ENCODE data around the gene SLC18A3.

Gene SLC18A3

DNA sequence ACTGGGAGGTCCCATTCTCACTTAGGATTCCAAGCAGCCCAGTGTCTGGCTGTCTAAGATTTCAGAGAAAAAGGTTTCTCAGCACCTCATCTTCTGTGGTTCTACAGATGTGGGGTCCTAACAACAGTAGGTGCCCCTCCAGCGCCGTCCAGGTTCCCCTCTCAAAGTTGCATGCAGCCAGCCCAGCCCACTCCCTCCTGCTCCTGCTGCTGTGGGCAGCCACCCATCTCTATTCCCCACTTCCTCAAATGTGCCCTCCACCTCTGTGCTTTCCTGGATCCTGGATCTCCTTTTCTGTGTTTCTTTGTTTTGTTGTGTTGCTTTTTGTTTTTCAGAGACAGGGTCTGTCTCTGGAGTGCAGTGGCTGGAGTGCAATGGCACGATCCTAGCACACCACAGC, 13.3 kb upstream of the SLC18A3 start:
- DNase-seq = no peak

DNA sequence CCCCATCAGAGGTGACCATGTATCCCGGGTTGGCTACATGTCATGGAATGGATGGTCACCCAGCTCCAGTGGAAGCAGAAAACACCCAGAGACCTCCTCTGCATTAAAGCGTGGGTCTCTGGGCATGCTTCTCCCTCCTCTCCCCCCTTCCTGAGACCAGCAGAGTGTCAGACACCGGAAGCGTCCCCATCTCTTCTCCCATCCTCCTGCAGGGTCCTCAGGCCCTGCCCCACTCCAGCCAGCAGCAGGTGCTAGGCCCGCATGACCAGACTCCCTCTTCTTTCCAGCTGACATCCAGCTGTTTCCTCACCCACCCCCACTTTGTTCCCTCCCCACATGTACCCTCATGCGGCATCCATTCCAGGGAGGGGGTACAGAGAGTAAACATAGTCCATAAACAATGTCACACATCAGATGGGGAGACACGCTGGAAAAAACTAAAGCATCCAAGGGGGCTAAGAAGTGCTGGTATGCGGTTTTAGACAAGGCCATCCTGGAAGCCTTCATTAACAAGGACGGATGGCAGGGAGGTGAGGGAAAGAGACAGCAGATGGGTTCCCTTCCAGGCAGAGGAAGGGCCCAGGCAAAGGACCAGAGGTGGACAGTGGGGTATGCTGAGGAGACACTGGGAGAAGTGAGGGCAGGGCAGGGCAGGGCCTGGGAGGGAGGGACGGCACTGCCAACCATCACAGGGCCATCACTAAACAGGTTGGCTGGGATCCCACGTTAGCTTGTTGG, 12.5 kb upstream of the SLC18A3 start:
- DNase-seq = no peak

DNA sequence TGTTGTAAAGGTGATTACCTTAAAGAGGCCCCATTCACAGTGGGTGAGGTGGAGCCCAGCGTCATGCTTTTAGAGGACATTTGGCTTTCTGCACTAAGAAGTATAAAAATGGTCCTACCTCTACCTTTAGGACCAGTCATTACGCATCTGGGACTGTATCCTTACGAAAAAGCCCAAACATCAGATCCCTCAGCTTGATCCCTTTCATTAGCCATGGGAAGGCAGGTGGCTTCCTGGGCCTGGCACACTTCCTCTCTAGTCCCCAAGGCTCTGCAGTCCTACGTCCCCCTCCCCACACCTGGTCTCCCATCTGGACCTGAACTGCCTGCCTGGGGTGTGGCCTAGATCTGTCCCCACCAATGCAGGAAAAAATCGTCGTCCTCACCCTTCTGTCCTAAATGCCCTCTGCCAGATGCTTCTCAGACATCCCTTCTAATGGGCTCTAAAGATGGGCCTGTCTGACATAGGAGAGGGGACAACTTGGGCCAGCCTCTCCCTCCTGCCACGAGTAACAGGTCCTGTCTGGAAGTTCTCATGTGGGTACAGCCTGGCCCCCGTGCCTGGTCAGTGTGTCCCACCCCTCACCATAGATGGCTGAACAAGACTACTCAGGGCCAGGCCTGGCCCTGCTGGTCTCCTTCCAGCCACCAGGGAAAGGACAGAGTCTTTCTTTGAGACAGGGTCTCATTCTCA, 11.8 kb upstream of the SLC18A3 start:
- DNase-seq = no peak

DNA sequence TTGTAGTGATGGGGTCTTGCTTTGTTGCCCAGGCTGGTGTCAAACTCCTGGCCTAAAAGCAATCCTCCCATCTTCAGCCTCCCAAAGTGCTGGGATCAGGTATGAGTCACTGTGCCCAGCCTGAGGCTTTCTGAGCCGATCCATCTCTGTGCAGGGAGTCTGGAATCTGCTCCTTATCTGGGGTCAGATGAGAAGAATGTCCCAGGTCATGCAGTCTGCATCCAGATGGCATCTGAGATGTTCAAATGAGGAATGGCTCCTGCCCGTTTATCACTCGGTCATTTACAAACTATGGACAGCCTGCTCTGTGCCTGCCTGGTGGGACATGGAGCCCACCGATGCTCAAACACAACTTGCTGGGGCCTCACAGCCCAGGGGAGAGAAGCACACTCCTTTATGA, 11.1 kb upstream of the SLC18A3 start:
- DNase-seq = no peak

DNA sequence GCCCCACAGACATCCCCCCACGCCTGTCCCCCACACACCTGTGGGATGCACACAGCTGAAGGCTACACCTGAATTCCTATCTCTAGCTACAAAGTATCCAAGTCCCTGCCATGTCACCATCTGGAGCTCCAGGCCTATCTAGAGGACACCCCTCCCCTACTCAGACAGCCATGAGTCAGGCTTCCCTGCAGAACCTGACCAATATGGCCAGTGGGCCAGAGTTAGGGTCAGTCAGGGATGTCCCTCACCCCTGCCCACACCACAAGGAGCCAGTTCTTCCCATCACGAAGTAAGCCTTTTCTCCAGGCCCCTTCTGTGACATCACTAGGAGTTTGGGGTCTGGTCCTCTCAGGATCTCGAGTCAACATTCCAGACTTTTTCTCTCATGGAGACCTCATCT, 10.6 kb upstream of the SLC18A3 start:
- DNase-seq = no peak

DNA sequence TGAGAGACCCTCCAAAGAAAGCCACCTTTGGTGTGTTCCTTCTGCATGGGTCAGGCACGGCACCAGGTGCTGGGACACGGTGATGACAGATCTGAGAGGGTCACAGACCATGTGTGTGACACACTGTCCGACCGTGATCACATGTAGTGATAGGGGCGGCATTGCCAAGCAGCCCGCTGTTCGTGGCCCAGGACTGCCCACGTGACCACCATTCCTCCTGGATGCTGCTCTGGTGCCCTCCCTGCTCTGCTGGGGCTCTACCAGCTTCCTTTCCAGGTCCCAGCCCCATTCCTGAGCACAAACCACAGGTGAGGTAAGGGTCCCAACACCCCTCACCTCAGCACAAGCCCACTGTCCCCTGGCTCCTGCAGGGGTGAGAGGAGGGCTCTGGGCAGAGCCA, 10.1 kb upstream of the SLC18A3 start:
- DNase-seq = no peak

DNA sequence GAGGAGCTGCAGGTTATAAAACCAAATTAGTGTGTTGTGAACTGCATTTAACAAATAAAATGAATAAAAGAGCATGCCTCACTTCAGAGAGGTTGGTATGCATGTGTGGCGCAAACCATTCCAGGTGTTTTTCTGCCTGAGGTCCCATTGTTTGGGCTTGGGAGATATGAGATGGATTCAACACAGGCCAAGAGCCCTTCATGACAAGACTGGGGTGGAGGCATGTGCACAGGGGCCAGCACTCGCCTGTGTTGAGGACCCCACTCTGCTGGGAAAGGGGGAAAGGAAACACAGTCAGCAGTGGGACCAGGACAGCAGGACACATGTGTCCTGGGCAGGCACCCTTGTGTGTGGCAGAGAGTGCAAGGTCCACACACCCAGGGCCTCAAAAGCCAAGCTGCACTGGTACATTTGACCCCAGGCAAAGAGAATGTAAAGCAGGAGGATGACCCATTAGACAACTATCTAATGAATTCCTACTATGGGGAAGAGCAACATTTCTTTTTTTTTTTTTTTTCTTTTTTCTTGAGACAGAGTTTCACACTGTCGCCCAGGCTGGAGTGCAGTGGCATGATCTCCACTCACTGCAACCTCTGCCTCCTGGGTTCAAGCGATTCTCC, 9.2 kb upstream of the SLC18A3 start:
- no peak for DNase-seq

DNA sequence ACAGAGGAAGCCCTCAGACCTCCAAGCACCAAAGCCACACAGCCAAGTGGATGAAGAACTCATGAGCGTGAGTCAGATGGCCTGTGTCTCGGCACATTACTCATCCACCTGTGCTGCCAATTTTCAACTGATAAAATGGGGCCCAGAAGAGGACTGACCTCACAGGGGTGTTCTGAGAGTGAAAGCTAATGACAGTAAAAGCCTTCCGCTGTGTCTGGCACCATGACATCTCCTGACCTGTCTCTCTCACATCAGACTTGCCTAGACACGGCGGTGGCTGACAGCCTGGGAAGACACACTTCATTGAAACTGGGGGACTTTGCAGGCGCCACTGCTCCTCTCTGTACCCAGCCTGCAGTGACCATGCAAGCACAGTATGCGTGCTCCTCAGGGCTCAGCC, 8.3 kb upstream of the SLC18A3 start:
- no peak for DNase-seq

DNA sequence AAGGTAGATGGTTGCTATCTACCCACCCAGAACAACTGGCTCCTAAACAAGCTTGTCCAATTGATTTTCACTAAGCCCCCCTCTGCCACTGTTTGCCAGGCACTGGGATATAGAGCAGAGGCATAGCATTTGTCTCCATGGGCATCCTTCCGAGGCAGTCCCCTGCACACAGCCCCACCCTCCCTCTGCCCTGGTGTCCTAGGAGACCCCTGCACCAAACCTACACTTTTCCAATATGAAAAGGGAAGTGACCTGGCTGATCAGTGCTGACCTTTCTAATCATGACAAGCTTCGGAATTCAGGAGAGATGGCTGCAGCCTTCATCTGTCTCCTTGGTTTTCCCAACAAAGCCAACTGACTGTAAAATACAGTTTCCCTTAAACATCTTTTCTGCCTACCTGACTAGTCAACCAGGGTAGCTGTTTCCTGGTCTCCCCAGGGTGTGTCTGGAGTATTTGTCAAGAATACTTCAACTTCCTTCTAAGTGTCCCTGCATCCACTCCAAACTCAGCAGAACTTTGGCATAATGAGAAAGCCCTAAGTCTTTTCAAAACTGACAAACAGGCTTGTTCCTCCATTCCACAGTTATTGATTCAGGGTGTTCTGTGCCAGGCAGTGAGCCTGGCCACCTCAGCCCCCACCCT, 7.6 kb upstream of the SLC18A3 start:
- no peak for DNase-seq

DNA sequence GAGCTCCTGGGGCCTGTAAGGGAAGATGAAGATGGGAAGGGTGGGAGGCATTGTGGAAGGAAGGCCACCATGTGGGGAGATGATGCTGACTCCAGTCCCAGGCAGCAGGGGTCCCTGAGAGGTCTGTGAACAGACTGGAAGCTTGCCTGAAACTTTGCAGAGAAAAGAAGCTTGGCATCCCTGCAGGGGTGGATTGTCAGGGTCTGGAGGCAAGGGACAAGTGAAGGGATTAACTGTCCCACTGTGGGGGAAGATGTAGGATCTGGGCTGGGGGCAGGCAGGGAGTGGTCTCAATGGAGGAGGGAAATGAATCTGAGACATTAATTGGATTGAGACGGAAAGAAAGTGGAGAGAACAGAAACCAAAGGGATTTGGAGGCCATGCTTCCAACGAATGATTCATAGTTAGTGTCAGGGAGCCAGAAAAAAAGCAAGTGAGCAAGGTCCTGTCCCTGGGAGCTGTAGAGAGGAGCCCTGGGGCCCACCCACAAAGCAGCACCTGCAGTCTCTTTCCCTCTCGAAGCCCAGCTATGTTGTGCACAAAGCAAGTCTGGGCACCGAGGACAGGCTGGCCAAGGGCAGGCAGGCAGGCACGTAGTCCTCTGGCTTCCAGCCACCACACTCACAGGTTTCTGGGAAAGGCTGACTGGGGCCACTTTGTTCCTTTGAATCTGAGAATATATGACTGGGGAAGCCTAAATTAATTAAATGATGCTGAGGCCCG, 4.7 kb upstream of the SLC18A3 start:
- DNase-seq = no peak

DNA sequence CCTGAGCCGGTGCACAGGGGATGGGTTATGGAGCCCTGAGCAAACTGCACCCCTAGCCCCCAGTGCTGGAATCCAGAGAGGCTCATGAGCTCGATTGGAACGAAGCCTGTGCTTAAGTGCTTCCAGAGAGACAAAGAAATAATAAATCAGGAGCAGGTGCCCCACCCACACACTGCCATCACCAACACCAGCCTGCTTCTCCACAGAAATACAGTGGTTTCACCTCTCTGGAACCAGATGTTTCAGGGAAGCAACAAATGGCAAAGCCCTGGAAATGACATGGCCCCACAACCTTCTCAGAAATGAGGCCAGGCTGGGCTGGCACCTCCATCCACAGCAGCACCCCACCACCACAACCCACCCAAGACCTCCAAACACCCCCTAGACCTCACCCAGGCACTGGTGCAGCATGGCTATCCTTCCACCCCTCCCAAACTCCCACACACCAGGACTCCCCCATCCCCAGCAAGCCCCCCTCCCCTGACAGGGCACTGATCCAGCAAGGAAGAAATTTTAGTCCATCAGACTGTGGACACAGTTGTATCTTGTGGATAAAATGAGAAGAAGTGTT, 4.1 kb upstream of the SLC18A3 start:
- DNase-seq = no peak

DNA sequence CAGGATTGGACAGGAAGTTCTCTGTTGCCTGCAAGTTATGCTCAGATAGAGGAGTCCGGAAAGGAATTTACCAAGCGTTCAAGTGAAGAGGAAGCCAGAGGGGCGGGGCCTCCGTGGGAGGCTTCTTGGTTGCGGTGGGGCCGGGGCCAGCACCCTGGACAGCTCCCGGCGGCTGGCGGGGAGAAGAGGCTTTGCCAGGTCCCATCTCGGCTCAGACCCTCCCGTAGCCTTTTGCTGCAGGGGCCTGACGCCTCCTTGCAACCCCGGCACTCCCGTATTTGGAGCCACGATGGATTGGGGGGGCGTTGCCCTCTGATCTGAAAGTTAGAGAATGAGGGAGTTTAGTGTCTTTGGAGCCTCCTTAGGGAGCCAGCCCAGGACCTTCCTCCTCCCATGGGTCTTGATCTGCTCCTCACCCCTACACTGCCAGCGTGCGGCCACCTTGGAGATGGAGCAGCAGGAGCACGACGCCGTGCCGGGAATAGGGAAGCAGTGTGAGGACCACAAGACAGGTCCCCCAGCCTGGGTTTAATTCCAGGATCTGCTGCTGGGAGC, 3.1 kb upstream of the SLC18A3 start:
- peak; percentile 56 for DNase-seq

DNA sequence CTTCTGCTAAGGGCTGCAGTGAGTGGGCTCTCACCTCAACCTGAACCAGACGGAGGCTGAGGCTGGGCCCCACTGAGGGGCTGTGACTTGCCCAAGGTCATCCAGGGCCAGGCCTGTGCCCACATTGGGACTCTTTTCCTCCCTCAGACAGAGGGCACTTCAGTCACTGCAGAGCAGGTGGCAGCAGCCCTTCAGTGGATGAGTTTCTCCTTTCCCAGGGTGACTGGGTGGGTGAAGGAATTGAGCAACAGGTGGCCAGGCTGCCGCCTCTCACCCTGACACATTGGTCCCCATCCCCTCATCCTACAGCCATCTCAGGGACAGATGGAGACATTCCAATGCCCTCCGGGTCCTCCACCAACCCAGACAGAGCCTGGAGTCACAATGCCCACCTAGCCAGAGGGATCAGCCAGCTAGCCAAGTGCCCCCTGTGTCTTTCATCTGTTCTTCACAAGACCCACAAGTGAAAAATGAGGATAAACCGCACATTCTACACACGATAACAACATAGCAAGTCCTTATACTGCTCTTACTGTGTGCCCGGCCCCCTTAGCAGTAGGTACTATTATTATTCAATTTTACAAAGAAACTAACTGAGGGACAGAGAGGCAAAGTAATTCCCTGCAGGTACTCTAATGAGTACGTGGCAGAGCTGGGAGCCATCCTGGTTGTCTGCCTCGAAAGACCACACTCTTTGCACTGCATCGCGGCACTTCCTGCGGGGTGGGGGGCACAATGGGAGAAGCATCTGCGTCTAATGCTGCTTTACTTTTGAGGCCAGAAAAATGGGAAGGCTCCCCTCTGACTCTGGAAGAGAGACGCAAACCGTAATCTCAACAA, 1.7 kb upstream of the SLC18A3 start:
- no peak for DNase-seq

DNA sequence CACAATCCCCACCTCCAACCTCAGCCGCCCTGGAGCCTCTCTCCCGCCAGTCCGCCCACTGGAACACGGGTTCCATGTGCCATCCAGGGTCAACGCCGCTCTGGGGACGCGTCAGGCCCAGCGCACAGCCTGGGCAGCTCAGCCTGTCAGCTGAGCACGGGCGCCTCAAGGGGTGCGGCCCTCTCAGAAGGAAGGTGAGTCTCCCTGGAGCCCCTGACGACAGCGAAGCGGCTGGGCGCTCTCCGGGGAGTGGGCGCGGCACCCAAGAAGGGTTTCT, 1.2 kb upstream of the SLC18A3 start:
- no peak for DNase-seq

DNA sequence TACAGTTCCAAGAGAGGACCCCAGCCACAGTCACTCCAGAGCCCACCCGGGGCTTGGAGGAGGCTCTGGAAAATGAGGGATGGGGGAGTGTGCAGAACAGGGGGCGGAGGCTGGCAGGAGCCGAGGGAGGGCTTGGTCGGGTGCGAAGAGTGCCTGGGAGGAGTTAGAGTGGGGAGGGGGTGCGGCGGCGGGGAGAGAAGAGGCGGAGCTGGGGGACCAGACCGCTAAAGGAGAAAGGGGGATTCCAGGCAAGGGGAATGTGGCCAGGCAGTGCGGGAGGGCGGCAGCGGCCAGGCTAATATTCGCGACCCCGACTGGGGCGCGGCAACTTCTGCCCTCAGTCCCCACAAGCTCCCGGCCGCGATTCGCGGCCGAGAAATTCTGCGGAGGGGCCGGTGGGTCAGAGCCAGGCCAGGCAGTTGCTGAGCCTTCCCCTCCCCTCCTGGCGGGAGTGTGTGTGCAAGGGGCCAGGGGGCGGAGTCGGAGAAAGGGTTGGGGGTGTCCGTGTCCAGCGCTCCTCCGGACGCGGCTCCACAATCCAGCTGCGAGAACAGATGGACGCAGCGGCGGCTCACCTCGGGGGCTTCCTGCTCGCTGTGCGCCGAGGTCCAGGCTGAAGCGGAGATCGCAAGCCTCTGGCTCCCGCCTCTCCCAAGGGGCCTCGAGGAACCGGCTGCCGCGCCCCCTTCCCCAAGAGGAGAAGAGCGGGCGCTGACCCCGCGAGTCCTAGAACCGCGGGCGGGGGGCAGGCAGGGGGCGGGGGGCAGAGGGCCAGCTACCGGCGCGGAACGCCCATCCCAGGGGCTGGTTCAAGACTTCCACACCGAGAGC, 612 bp upstream of the SLC18A3 start:
- no peak for DNase-seq

DNA sequence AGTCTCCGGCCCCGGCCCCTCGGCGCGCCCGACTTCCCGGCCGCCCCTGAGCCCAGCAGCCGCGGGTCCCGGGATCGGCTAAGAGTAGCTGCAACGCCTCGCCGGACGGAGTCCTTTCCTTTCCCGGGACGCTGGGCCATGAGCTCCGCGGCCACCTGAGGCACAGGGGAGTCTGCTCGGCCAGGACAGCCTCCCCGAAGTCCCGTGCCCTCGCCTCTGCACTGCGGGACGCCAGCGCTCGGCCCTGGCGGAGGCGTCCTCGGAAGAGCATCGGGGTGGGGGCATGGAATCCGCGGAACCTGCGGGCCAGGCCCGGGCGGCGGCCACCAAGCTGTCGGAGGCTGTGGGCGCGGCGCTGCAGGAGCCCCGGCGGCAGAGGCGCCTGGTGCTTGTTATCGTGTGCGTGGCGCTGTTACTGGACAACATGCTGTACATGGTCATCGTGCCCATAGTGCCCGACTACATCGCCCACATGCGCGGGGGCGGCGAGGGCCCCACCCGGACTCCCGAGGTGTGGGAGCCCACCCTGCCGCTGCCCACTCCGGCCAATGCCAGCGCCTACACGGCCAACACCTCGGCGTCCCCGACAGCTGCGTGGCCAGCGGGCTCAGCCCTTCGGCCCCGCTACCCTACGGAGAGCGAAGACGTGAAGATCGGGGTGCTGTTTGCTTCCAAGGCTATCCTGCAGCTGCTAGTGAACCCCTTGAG, 502 bp downstream of the SLC18A3 start:
- no peak for DNase-seq

DNA sequence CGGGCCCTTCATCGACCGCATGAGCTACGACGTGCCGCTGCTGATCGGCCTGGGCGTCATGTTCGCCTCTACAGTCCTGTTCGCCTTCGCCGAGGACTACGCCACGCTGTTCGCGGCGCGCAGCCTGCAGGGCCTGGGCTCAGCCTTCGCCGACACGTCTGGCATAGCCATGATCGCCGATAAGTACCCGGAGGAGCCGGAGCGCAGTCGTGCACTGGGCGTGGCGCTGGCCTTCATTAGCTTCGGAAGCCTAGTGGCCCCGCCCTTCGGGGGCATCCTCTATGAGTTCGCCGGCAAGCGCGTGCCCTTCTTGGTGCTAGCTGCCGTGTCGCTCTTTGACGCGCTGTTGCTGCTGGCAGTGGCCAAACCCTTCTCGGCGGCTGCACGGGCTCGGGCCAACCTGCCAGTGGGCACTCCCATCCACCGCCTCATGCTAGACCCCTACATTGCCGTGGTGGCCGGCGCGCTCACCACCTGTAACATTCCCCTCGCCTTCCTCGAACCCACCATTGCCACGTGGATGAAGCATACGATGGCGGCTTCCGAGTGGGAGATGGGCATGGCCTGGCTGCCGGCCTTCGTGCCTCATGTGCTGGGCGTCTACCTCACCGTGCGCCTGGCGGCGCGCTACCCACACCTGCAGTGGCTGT, 1.2 kb downstream of the SLC18A3 start:
- DNase-seq = no peak

DNA sequence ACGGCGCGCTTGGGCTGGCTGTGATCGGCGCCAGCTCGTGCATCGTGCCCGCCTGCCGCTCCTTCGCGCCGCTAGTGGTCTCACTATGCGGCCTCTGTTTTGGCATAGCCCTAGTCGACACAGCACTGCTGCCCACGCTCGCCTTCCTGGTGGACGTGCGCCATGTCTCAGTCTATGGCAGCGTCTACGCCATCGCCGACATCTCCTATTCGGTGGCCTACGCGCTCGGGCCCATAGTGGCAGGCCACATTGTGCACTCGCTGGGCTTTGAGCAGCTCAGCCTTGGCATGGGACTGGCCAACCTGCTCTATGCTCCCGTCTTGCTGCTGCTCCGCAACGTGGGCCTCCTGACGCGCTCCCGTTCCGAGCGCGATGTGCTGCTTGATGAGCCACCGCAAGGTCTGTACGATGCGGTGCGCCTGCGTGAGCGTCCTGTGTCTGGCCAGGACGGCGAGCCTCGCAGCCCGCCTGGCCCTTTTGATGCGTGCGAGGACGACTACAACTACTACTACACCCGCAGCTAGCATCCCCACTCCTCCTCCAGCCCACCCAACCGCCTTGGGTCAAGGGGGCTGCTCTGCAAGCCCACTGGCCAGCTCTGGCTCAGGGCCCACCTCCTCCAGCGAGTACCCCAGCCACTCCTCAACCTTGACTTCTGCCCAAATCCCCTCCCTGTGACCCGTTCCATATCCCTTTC, 1.9 kb downstream of the SLC18A3 start:
- no peak for DNase-seq

All from CD4-positive, alpha-beta T cell treated with Interleukin-15 for 1 hour (primary cell).